GM21723 (cell line): ENCODE data around the gene ARHGEF11.
"Not testable (repeated sequence)": the region's sequence is repeated elsewhere in the genome, so short reads cannot be mapped to it uniquely, and the experiment has no call there.

Source experiments
- ATAC-seq: cut with Tn5 transposase; IDR thresholded peaks from one replicate; pipeline ENCODE4 v1.9.1; 2021; ENCODE audit warnings: mild to moderate bottlenecking, moderate library complexity; ENCODE audit not compliant: unreplicated experiment

Gene ARHGEF11

GRCh38 chr1:157045250-157046218 lies at the start of gene ARHGEF11:
Gene ARHGEF11, minus strand, starts transcription at chr1:157045742. Its CDS starts 1,412 bp downstream, at chr1:157044330.
- peak; percentile 81 for ATAC-seq

GRCh38 chr1:157095091-157095490 lies 49.5 kb upstream of the ARHGEF11 start:
- no peak for ATAC-seq

- no peak for ATAC-seq
These were observed 47.3 kb upstream of the ARHGEF11 start for GRCh38 chr1:157092831-157093230.

DNA sequence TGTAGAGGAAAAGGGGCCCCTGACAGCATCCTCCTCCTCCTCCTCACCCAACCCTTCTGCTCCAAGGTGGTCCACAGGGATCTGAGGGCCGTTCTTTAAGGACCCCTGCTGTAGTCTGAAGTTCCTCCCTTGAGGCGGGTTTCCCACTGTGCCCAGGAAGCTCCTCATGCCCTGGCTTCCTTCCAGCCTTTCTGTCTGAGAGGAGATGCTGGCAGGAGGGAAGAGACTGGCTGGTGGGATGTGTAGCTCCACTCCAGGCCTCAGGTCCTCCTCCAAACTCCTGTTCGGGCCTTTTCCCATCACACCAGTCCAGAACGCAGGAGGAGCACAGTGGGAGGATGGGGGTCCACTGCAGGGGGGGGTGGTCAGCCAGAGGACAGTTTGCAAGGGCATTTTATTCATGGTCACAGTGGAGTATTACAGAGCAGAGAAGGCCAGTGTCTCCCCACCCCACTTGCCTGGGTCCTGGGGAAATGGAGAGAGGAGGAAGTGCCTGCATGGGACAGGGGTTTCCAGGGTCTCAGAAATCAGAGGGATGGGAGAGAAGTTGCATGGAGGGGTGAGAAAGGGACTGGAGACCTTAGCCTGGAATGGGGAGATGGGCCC lies 46.2 kb upstream of the ARHGEF11 start:
- ATAC-seq = no peak

DNA sequence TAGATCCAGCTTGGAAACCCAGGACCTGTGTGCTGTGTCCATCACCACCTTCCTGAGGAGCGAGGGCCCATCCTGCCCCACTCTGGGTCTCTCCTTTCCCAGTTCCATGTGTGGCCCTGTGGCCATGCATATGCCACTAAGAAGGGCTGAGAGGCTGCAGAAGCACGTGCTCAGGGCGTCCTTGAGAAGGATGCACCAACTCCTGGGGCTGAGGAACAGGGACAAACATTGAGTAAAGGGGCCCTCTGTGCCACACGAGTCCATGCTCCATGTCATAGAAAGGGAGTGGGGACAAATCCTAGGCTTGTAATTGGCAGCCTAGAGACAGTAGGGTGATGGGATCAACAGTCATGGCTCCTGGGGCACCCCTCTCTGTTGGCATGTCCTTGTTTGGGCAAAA lies 45.6 kb upstream of the ARHGEF11 start:
- no peak for ATAC-seq

DNA sequence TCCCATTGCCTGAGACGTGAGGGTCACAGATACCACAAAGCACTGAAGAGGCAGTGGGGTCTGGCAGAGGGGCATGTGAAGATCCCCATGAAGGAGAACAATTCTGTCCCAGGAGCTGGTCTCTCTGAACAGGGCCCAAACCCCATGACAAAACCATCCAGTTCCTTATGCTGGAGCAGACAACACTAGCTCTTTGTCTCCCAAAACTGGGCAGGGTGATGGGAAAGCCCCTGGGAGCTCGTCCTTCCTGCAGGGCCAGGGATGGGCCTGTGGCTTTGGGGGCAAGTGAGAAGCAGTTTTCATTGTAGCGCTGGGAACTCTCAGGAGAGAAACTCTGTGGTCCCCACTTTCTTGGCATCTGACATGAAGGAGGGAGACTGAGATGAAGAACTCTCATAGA lies 45.2 kb upstream of the ARHGEF11 start:
- no peak for ATAC-seq

DNA sequence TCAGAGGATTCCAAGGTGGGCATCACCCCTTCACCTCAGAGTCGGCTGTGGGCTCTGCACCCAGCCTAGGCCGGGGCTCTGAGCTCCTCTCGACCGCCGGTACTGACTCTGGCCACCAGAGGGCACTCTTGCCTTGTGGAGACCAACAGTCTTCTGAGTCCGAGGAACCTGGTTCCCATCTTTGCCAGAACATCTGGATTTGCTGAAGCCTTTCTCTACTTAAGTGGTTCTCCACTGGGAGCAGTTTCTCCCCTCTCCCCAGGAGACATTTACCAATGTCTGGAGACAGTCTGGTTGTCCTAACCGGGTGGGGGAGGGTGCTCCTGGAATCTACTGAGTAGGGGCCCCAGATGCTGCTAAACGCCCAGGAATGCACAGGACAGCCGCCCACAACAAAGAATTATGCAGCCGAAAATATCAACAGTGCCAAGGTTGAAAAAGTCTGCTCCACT lies 44.7 kb upstream of the ARHGEF11 start:
- ATAC-seq = no peak

GRCh38 chr1:157089789-157090188 lies 44.2 kb upstream of the ARHGEF11 start:
- no peak for ATAC-seq

DNA sequence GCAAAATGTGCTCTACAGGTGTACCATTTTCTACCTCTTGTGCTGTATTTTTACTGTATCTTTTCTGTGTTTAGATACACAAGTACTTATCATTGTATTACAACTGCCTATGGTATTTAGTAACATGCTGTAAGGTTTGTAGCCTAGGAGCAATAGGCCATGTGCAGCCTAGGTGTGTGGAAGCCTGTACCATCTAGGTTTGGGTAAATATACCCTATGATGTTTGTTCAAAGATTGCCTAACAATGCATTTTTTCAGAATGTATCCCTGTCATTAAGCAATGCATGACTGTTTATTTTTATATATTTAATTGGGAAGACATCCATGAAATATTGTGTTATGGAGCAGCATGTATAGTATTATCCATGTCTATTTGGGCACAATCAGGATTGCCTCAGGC lies 43.1 kb upstream of the ARHGEF11 start:
- ATAC-seq = no peak

DNA sequence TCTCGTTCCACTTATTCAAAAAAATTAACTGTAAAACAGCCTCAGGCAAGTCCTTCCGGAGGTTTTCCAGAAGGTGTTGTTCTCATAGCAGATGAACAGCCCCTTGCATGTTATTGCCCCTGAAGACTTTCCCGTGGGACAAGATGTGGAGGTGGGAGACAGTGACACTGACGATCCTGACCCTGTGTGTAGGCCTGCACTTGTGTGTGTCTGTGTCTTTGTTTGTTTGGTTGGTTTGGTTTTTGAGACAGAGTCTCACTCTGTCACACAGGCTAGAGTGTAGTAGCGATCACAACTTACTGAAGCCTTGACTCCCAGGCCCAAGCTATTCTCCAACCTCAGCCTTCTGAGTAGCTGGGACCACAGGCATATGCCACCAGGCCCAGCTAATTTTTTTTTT lies 41.5 kb upstream of the ARHGEF11 start:
- no peak for ATAC-seq

DNA sequence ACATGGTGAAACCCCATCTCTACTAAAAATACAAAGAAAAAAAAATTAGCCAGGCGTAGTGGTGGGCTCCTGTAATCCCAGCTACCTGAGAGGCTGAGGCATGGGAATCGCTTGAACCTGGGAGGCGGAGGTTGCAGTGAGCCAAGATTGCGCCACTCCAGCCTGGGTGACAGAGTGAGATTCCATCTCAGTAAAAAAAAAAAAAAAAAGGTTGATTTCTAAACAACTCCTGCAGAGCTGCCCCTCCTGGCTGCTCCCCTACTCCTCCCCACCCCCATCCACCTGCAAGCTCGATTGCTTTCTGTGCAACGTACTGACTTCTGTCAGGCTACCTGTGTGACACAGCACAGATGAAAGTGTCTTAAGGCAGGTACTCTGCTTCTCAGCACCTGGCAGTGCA lies 40.8 kb upstream of the ARHGEF11 start:
- ATAC-seq = no peak

DNA sequence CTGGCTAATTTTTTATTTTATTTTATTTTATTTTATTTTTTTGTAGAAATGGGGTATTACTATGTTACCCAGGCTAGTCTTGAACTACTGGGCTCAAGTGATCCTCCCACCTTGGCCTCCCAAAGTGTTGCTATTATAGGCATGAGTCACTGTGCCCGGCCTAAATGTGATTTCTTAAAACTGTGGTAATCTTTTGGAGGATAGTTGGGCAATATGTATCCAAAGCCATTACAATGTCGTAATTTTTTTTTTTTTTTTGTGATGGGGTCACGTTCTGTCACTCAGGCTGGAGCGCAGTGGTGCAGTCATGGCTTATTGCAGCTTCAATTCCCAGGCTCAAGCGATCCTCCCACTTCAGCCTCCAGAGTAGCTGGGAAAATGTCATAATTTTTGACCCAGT lies 39.9 kb upstream of the ARHGEF11 start:
- no peak for ATAC-seq

GRCh38 chr1:157084720-157085119 lies 39.2 kb upstream of the ARHGEF11 start:
- no peak for ATAC-seq

- no peak for ATAC-seq
These were observed 36.2 kb upstream of the ARHGEF11 start for GRCh38 chr1:157081707-157082106.

DNA sequence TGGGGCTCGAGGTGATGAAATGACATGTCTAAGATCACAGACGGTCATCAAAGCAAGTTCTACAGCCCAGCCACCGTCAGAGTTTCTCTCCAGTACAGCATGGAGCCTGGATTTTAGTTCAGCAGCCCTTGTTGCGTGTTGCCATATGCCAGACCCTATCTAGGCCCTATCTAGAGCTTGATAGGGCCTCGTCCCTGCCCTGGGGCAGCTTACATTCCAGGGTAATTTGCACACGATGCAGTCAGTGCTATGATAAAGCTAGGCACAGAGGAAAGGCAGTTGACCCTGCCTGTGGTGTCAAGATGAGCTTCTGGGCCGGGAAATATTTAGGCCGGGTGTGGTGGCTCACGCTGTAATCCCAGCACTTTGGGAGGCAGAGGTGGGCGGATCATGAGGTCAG lies 35.2 kb upstream of the ARHGEF11 start:
- no peak for ATAC-seq

- ATAC-seq = no peak
These were observed 31.9 kb upstream of the ARHGEF11 start for GRCh38 chr1:157077394-157077793.

DNA sequence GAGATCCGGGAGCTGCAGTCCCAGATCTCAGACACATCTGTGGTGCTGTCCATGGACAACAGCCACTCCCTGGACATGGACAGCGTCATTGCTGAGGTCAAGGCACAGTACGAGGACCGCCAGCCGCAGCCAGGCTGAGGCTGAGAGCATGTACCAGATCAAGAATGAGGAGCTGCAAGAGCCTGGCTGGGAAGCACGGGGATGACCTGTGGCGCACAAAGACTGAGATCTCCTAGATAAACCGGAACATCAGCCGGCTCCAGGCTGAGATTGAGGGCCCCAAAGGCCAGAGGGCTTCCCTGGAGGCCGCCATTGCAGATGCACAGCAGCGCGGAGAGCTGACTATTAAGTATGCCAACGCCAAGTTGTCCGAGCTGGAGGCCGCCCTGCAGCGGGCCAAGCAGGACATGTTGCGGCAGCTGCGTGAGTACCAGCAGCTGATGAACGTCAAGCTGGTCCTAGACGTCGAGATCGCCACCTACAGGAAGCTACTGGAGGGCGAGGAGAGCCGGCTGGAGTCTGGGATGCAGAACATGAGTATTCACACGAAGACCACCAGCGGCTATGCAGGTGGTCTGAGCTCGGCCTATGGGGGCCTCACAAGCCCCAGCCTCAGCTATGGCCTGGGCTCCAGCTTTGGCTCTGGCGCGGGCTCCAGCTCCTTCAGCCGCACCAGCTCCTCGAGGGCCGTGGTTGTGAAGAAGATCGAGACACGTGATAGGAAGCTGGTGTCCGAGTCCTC lies 28.6 kb upstream of the ARHGEF11 start:
- no peak for ATAC-seq

DNA sequence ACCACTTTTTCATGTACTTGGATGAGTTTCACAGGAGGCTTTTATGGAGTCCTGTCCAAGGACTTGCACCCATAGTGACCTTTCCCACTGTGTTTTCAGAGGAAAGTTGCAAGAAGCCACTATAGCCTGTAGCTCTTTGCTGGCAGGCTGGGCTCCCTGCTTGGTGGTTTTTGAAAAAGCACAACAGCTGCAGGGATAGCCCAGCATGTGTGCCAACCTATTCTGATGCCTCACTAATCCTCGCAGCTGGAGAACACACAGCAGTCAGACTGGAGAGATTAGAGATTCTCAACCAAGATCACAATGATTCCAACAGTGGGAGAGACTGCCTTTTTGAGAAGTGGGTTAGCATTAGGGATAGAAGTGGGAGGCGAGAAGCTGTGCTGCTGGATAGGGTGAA lies 24.1 kb upstream of the ARHGEF11 start:
- no peak for ATAC-seq

DNA sequence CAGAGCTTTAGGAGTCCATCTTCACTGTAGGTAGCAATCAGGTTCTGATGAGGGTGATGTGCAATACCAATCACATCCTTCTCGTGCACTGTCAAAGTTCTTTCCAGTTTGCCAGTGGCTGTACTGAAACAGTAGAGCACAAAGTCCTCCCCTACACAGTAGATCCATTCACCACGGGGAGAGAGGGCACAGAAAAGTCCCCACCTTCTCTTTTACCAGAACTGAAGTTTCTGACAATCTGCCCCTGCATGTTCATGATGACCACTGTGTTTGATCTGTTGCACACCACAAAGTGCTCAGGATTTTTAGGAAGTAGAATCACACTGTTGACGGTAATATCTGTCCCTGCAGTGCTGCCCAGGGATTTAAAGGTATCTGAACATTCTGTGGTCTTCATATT lies 13.7 kb upstream of the ARHGEF11 start:
- not testable (repeated sequence) for ATAC-seq

GRCh38 chr1:157056269-157056668 lies 10.7 kb upstream of the ARHGEF11 start:
- ATAC-seq = no peak

GRCh38 chr1:157055729-157056128 lies 10.2 kb upstream of the ARHGEF11 start:
- ATAC-seq = not testable (repeated sequence)
